CD4-positive, alpha-beta T cell treated with Interleukin-12 subunit alpha and Interleukin-12 subunit beta, for 1 hour (primary cell): ENCODE results near the gene DIP2C.
"Not testable (repeated sequence)": the region's sequence is repeated elsewhere in the genome, so short reads cannot be mapped to it uniquely, and the experiment has no call there.

Experiments used
- DNase-seq: peaks from one replicate; pipeline ENCODE4 v3.0.0-alpha.2; 2020

DIP2C gene

DNA sequence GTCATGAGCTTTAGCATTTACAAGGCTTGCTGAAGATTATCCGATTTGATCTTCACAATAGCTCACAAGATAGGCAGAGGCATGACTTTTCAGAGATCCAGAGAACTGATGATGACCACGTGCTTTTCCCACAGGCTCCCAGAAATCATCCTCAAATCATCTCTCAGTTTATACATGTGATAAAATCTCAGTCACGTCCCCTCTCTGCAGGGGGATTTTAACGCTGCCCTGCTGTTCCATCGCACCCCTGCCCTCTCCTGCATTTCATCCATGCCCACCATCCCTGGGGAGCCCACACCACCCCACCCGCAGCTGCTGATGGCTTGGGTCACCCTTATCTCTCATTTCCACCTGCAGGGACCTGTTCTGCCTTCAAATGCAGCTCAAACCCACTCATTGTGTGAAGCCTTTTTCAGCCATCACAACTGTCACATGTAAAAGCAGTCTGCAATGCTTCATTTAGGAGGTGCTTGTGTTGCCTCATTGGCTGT is 141.8 kb downstream of the DIP2C start:
- no peak for DNase-seq

DNA sequence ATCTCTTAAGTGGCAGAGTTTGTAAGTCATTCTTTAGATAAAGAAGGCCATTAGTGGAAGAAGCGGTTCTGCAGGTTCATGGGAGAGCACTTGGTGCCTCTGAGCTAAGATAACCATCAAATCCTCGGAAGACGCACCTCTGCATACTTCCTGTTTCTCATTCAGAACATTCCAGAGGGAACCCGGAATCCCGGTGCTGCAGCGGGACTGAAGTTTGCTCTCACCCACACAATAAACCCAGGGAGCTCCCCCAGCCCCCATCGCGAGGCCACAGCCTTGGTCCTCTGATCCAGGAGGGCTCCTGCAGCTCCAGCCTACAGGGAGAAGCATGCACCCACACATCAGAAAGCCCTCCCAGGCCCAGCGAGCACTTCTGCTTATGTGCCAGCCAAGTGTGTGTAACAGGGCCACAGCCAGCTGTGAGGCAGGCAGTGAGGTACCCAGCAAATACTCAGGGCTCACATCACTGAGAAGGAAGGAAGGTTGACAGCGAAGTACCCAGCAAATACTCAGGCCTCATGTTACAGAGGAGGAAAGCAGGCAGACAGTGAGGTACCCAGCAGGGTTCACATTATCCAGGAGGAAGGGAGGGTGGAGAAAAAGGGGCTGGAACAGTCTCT is 142.4 kb downstream of the DIP2C start:
- no peak for DNase-seq

DNA sequence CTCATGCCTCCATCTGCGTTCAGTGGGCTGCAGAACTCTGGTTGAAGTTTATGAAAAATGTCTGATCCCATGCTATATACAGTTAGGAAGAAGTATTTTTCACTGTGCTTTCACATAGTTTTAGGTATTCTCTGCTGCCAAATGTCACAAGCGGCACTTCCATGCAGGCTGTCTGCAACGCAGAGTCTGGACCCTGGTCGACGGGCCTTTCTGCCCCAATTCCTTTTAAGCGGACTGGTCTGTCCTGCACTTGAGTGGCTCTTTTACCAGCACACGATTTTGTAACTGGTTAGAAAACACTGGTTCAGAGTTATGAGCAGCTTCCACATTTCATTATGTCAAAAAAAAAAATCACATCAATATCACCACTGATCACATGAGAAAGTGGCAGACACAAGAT is 143.0 kb downstream of the DIP2C start:
- DNase-seq, result no peak

DNA sequence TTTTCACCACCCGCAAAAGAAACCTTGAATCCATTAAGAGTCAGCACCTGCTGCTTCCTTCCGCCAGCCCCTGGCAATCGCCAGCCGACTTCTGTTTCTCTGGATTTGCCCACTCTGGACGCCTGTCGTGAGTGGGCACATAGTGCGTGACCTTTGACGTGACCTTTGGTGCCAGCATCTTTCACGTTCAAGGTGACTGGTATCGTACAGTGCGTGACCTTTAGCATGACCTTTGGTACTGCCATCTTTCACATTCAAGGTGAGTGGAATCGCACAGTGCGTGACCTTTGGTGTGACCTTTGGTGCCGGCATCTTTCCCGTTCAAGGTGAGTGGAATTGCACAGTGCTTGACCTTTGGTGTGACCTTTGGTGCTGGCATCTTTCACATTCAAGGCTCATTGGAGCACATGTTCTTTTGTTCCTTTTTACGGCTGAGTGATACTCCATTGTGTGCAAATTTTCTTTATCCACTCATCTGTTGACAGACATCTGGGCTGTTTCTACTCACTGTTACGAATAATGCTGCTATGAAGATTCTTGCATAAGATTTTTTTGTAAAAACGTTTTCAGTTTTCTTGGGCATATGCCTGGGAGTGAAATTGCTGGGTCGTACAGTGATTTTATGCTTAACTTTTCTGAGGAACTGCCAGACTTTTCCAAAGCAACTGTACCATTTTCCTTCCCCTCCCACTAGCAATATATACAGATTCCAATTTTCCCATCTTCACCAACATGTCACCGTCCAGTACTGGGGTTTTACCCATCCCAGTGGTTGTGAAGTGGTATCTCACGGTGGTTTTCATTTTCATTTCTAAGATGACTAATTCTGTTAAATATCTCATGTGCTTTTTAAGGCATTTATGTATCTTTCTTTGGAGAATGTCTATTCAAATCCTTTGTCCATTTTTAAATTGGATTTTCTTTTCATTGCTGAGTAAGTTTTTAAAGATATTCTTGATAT is 145.3 kb downstream of the DIP2C start:
- no peak for DNase-seq

DNA sequence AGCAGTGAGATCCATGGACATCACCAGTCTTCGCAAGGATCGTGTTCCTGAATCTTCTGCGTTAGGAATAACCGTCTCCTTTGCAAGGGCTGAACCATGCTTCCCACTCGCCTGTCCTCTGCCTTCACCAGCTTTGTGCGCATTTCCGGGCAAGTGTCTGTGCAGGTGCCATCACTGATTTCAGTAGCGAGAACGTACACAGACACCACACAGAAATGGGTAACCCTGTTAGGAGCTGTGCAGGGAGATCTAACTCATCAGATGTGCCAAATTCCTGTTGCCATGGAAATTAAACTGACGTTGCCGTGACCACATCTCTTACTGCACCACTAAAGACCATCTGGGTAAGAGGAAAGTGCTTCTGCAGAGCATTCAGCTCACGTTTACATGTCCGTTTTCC is 146.3 kb downstream of the DIP2C start:
- DNase-seq, result no peak

DNA sequence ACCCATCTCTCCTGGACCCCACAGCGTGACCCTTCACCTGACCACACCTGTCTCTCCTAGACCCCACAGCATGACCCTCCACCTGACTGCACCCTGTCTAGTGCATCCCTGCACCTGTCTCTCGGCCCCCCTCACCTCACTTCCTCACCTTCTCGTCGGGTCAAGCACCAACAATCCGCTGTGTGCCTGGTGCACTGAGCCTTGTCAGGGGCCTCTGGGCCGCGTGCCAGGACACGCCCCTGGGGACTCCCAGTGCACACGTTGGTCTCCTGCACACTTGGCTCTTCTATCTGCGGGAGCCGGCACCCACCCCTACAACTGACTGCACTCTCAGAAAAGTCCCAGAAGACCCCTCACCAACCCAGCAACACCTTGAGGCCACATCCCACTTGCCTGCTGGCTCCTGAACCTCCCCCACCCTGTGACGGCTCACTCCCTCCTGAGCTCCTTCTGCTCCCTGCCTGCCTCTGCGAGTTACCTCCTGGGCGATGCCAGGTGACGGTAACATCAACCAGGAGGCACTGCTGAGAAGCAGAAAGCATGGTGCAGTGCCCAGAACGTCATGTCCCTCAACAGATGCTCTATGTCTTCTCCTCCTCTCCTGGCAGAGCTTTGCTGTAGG is 147.6 kb downstream of the DIP2C start:
- DNase-seq, result no peak

DNA sequence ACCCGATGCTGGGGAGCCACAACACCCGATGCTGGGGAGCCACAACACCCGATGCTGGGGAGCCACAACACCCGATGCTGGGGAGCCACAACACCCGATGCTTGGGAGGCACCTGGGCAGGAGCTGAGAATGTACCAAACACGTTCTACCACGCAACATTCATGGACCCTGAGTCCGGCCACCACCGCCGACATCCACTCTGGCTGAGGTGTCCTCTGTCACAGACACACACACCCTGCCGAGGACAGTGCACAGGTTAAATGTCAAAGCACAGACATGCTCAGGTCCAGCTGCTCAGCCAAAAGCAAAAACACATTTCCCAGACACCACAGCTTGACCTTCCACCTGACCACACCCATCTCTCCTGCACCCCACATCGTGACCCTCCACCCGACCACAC is 148.4 kb downstream of the DIP2C start:
- DNase-seq, result no peak

DNA sequence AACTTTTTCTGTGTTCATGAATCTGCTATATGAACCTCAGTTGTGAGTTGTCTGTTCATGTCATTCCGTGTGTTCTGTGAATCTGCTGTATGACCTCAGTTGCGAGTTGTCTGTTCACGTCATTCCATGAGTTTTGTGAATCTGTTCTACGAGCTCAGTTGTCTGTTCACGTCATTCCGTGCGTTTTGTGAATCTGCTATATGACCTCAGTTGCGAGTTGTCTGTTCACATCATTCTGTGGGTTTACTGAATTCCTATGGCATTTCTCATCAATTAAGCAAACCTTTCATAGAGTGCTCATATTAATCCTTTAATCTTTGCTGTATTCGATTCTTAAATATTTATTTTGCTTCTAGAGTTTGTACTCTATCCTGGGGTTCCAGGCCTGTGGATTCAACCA is 150.6 kb downstream of the DIP2C start:
- no peak for DNase-seq

DNA sequence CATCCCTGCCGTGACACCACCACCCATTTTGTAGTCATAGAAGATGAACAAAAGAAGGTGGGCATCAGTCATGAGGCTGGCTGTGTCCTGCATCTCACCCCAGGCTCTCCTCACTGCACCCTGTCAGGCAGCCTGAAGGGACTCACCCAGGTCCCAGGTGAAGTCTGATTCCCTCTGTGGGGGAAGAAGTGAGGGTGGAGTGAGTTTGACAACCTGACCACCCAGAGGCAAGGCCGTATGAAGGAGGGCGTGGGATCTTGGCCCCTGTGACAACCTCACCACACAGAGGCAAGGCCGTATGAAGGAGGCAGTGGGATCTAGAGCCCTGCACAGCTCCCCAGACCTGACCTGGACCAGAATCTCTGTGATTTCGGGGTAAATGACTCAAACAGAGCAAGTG is 152.5 kb downstream of the DIP2C start:
- DNase-seq, result no peak

DNA sequence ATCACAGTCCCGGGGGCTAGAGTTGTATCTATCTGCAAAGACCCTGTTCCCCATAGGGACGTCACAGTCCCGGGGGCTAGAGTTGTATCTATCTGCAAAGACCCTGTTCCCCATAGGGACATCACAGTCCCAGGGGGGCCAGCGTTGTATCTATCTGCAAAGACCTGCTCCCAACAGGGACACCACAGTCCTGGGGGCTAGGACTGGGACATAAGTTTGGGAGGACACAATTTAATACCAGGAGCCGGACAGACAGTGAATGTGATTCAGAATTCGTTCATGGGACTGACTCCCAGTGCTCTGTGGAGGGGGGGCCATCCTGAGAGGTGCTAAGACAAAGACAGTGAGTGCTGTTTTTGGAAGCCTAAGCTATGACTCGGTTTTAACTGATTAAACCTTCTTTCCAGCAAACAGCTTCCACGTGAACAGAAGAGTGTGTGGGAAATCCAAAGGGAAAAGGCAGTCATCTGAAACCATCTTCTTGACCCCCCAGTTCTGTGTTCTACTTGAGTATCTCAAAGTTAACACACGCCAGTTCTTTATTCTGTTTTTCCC is 153.0 kb downstream of the DIP2C start:
- no peak for DNase-seq

DNA sequence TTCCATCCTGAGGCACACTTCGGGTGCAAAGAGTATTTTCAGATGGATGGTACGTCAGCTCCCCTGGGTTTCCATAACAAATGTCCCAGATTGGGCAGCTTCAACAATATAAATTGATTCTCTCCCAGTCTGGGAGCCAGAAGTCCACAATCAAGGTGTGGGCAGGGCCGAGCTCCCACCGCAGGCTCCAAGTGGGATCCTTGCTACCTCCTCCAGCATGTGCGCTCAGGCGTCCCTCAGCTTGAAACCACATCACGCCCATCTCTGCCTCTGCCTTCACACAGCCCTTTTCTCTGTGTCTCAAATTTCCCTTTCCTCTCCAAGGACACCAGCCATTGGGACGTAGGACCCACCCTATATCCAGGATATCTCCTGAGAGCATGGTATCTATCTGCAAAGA is 153.5 kb downstream of the DIP2C start:
- DNase-seq, result no peak

DNA sequence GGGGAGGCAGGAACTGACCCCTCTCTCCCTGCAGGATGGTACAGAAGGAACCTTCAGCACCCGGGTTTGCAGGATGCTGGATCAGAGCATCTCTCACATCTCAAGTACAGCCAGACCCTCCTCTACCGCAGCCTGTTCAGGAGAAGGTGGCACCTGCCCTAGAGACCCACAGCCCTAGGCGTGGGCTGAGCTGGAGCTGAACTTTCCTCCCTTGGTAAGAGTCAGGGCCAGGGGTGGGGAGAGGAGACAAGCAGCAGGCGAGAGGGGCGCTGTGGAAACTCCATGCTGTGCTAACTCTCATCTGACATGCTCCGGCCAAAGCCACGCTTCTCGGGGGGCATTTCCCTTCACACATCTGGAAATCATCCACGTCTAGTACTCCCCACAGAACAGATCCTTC is 154.4 kb downstream of the DIP2C start:
- no peak for DNase-seq

DNA sequence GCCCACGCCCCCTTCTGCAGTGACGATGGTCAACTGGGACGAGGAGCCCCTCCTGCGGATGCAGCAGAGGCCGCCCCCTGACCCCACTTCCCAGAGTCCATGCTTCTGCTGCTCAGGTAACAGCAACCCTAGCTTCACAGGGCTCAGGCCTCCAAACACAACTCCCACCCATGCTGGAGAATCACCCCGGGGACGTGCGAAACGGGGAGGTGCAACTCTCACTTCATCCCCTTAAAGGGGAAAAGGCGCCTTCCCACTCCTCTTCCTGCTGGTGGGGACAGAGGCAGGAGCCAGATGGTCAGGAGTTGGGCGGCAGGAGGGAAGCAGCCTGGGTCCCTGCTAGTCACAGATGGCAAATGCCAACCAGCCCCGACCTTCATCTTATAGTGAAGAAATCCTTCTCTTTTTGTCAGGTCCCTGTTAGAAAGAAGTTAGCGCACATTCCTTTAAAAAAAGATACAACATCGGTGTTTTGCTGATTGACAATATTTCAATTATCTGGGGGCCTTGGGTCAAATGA is 155.4 kb downstream of the DIP2C start:
- no peak for DNase-seq

DNA sequence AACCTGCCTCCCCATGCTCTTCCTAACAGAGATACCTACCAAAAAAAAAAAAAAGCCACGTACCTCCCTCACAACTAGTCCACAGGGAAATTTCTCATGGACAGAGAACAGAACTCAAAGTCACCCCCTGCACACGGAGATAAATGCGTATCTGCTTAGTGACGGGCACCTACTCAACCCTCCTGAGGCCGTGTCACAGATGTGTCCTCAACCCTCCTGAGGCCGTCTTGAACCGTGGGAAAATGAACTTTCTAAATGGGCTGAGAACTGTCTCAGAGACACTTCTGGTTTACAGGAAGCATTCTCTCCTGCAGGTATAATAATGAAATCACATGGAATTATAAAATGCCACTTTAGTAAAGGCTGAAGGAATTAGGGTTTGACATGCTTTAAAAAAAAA is 155.9 kb downstream of the DIP2C start:
- DNase-seq, result no peak

DNA sequence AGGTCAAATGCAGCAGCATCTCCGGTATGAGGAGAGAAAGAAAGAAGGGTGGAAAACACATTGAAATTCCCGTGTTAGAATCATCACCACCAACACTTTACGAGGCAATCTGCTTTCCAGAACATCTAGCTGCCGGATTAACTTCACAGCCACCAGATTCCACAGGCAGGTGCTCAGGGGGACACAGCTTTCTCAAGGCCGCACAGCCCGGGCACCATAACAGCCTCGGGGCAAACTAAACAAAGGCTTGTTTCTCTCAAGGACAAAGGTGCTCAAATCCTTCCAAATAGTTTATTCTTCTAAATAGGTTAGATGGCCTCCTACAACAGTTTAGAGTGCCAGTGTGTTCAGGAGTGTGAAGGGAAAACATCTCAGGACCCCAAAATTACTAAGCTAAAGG is 156.3 kb downstream of the DIP2C start:
- DNase-seq, result no peak

DNA sequence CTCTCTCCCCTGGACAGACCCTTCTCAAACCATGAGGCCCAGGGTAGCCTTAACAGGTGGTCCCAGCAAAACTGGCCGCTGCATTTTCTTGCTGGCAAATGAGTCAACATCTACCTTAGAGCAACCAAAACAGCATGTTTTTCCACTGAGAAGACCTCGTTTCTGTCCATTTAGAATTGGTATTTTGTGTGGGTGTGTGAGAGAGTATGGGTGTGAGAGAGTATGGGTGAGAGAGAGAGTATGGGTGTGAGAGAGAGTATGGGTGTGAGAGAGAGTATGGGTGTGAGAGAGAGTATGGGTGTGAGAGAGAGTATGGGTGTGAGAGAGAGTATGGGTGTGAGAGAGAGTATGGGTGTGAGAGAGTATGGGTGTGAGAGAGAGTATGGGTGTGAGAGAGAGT is 157.1 kb downstream of the DIP2C start:
- not testable (repeated sequence) for DNase-seq

DNA sequence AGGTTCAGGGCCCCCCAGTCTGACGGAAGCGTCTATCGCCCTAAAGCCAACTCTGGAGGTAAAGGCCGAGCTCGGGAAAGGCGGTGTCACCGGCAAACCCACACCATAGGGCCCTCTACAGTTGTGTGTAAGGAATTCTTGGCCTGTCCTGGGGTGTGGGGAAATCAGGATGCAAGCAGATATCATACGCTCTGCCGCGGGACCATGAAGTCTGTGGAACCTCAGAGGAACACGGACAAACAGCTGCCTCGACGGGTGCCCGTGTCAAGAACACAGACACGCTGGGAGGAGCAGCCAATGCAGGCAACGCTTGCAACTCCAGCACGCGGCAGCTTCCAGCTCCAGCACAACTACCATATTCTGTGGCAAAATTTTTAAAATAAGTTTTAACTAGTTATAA is 157.9 kb downstream of the DIP2C start:
- no peak for DNase-seq

DNA sequence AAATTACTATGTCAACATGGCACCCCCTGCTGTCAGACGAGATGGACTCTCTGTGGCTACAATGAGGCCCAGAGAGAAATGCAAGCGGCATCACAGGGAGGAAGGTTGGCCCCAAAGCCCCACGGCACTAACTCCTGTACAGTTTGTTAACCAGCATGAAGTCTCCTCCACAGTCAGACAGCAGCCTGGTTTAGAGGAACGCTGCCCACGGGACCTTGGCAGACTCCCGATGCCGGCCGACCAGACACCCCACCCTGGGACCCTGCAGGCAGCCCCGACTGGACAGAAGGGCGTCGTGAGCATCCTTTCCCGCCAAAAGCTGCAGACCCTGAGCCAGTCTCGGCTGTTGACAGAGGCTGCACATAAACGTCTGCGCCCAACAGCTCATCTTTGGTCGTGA is 158.8 kb downstream of the DIP2C start:
- no peak for DNase-seq

DNA sequence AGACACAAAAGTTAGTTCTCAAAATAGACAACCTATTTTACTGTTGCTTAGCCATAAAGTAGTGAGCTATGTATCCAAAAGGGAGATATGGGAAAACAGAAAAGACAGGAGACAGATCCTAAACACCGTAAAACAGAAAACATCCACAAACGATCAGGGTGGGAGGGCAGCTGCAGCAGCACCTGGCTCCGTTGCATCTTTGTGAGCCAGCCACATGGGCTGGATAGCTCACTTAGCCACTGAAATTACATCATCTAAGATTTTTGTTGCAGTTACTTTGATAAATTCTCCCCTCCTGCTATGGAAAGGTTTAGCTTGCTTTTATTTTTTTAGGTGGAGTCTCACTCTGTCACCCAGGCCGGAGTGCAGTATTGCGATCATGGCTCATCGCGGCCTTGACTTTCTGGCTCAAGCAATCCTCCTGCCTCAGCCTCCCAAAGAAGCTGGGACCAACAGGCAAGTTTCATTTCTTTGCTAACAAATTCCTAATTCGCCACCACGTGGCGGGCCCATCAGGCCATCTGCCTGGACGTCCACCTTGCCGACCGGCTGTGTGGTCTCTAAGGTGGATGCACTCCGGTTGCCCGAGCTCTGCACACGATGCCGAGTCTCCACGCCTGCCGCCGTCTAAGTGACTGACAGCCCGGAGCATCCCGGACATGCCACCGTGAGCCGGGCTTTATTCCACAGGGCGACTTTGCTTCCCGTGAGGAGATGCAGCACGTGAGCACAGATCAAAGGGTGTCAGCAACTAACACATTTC is 159.8 kb downstream of the DIP2C start:
- DNase-seq, result no peak

DNA sequence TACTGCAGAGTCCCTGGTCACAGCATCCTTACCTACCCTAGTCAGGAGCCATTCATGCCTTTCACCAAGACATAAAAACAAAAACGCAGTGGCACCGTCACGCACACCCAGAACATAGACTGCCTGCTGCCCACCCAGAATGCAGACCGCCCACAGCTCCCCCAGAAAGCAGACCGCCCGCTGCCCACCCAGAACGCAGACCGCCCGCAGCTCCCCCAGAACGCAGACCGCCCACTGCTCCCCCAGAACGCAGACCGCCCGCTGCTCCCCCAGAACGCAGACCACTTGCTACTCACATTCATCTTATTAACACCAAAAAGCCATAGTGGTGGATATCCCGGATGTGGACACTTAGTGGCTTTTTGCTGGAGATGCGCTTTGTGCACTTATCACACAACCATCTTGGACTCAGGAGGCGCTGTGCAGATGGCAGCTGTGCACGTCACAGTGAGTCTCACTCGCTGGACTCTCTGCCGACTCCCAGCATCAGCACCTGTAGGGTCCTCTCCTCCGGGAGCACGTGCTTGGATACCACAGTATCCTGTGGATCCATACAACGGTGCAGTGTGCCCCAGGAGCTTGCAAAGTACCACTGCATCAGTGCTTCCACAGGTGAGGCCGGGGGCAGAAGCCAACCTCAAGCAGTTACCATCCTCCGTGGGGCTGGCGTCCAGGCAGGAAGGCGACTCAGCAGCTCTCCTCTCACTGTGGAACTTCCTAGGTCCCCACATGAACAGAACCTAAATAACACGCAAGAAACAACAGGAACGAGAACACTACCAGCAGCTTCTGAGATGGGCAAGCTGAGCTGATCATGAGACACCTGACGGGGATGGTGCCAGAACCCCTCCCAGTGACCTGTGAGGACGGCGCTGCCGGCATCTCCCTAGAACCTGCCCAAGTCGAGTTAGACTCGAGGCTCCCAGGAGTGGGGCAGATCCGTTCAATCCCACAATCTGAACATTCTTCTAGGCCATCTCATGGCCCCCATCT is 161.0 kb downstream of the DIP2C start:
- no peak for DNase-seq

DNA sequence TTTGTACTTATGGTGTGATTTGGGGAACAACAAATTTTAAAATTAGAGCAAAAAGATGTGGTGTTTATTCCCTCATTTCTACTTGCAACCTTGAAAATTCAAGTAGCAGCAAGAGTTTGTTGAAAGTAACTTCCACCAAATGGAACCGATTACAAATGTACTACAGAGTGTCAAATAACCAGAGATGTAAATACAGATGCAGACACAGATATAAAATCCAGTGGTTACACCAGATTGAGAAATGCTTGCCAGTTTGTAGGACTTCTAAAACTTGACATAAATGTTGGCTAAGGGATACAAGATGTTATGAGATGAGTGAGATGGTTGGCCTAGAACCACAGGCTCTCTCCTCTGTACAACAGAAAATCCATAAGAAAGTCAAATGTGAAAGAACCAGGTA is 162.1 kb downstream of the DIP2C start:
- no peak for DNase-seq
